Astrocyte of the spinal cord (primary cell): ENCODE data around the gene UST.

Experiments
- DNase-seq: peaks from one replicate; pipeline ENCODE4 v3.0.0; 2011; ENCODE audit warnings: low read depth, low spot score
- H3K4me3 ChIP-seq: 2 replicates; pipeline ENCODE4 v1.5.1; 2011; ENCODE audit warnings: low read depth, mild to moderate bottlenecking, low read length, moderate library complexity
- in situ Hi-C: cut with HindIII; loops from 2 replicates; pipeline ENCODE4 v1.10.0; 2017; ENCODE audit warnings: low sequenced_read_pairs
- TF ChIP-seq, protein P1 (sequence below): IDR thresholded peaks from 2 replicates; pipeline ENCODE4 v1.5.1; 2012; ENCODE audit warnings: low read depth, mild to moderate bottlenecking, low read length, inconsistent platforms

Gene UST

GRCh38 chr6:148703900-148704299 is 42.9 kb upstream of the UST start:
- in situ Hi-C loops = no loop called here
- H3K4me3 ChIP-seq = no peak overlapping the region
- no peak for DNase-seq
- TF ChIP-seq, protein P1, sequence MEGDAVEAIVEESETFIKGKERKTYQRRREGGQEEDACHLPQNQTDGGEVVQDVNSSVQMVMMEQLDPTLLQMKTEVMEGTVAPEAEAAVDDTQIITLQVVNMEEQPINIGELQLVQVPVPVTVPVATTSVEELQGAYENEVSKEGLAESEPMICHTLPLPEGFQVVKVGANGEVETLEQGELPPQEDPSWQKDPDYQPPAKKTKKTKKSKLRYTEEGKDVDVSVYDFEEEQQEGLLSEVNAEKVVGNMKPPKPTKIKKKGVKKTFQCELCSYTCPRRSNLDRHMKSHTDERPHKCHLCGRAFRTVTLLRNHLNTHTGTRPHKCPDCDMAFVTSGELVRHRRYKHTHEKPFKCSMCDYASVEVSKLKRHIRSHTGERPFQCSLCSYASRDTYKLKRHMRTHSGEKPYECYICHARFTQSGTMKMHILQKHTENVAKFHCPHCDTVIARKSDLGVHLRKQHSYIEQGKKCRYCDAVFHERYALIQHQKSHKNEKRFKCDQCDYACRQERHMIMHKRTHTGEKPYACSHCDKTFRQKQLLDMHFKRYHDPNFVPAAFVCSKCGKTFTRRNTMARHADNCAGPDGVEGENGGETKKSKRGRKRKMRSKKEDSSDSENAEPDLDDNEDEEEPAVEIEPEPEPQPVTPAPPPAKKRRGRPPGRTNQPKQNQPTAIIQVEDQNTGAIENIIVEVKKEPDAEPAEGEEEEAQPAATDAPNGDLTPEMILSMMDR = no peak

GRCh38 chr6:148704400-148705246 is 42.2 kb upstream of the UST start:
- in situ Hi-C loops = no loop called here
- no peak for DNase-seq
- H3K4me3 ChIP-seq = no peak overlapping the region
- TF ChIP-seq, protein P1 = no peak

GRCh38 chr6:148708707-148709106 is 38.1 kb upstream of the UST start:
- in situ Hi-C loops = no loop called here

DNA sequence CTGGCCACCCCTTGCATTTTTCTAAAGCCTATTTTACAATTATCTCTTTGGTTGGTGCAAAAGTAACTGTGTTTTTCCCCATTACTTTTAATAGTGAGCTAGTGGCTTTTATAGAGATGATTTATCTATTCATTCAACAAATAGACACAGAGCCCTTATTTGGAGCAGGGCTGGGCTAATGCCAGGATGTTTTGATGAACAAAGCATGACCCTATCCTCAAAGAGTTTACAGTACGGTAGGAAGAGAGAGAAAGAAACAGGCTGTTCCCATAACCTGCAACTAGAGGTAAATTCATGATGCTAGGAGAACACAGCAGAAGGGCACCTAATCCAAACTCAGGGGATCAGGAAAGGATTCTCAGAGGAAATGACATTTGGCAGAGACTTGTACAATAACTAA is 37.3 kb upstream of the UST start:
- TF ChIP-seq, protein P1 = no peak
- in situ Hi-C loops = no loop called here
- no peak for DNase-seq
- no peak overlapping the region for H3K4me3 ChIP-seq

More at GRCh38 chr6:148708707-148709106, 38.1 kb upstream of the UST start:
- H3K4me3 ChIP-seq = no peak overlapping the region
- TF ChIP-seq, protein P1 = no peak
- DNase-seq = no peak

GRCh38 chr6:148711833-148712654 is 34.8 kb upstream of the UST start:
- H3K4me3 ChIP-seq = no peak overlapping the region
- no peak for DNase-seq
- in situ Hi-C loops = no loop called here
- TF ChIP-seq, protein P1 = no peak

- TF ChIP-seq, protein P1 = no peak
Measured at GRCh38 chr6:148713033-148713738, 33.6 kb upstream of the UST start.

More at GRCh38 chr6:148713033-148713738, 33.6 kb upstream of the UST start:
- H3K4me3 ChIP-seq = no peak overlapping the region
- no peak for DNase-seq
- in situ Hi-C loops = no loop called here
